Islet of Langerhans (tissue), 1 donor: Measurements from ENCODE around the gene U2AF1L4.
"Not testable (repeated sequence)": the region's sequence is repeated elsewhere in the genome, so short reads cannot be mapped to it uniquely, and the experiment has no call there.

Experiments used
- FAIRE-seq: peaks from one replicate; lab custom pipeline; 2011; peaks lifted over from hg19 to GRCh38; lab: Jason Lieb, UNC

The U2AF1L4 gene

DNA sequence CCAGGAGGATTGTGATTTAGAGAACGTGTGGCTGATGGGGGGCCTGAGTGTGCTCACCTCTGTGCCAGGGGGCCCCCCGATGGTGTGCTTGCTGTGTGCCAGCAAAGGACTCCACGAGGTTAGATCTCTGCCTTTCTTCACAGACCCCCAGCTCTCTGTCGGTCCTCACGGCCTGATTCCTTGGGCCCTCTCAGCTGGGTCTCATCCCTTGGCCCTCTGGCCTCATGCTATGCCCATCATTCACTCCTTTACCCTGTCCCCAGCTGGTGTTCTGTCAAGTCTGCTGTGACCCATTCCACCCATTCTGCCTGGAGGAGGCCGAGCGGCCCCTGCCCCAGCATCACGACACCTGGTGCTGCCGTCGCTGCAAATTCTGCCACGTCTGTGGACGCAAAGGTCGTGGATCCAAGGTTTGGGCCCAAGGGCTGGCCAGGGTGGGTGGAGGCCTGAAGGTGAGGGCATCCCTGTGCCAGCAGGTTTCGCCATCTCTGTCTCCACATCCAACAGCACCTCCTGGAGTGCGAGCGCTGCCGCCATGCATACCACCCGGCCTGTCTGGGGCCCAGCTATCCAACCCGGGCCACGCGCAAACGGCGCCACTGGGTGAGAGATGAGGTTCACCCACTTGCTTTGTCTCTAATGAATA lies 19.9 kb downstream of the U2AF1L4 start:
- no peak for FAIRE-seq

- FAIRE-seq = no peak
Observed at GRCh38 chr19:35724560-35724959, 20.7 kb downstream of the U2AF1L4 start.

- FAIRE-seq = not testable (repeated sequence)
Observed at GRCh38 chr19:35724132-35724531, 21.1 kb downstream of the U2AF1L4 start.

DNA sequence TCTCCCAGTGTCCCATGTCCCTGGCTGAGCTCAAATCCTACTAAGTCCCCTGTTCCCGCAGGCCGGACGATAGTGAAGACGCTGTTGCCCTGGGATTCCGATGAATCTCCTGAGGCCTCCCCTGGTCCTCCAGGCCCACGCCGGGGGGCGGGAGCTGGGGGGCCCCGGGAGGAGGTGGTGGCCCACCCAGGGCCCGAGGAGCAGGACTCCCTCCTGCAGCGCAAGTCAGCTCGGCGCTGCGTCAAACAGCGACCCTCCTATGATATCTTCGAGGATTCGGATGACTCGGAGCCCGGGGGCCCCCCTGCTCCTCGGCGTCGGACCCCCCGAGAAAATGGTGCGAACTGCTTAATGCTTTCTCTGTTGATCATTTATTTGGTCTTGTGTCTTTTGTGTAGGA lies 21.5 kb downstream of the U2AF1L4 start:
- FAIRE-seq = no peak

DNA sequence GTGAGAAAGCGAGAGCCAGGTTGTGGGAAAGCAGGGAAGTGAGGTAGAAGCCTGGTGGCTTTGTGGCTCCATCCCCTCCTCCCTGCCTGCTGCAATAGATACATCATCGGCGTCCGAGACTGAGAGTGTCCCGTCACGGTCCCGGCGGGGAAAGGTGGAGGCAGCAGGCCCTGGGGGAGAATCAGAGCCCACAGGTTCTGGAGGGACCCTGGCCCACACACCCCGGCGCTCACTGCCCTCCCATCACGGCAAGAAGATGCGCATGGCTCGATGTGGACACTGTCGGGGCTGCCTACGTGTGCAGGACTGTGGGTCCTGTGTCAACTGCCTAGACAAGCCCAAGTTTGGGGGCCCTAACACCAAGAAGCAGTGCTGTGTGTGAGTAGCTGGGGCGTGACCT lies 22.3 kb downstream of the U2AF1L4 start:
- FAIRE-seq = no peak

DNA sequence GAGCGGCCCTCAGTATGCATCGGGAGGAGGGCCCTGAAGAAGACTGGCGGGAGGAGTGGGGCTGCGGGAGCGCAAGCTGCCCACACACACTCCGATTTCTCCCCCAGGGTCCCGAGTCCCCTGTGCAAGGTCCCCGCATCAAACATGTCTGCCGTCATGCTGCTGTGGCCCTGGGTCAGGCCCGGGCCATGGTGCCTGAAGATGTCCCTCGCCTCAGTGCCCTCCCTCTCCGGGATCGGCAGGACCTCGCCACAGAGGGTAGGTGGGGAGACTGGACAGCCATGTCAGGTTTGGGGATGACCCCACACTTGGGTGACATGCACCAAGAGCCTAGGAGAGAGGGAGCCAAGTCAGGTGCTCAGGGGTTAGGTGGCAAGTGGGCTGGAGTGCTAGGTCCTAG lies 22.8 kb downstream of the U2AF1L4 start:
- FAIRE-seq = no peak

- no peak for FAIRE-seq
Observed at GRCh38 chr19:35721374-35721773, 23.8 kb downstream of the U2AF1L4 start.

- no peak for FAIRE-seq
Observed at GRCh38 chr19:35720648-35721047, 24.6 kb downstream of the U2AF1L4 start.

DNA sequence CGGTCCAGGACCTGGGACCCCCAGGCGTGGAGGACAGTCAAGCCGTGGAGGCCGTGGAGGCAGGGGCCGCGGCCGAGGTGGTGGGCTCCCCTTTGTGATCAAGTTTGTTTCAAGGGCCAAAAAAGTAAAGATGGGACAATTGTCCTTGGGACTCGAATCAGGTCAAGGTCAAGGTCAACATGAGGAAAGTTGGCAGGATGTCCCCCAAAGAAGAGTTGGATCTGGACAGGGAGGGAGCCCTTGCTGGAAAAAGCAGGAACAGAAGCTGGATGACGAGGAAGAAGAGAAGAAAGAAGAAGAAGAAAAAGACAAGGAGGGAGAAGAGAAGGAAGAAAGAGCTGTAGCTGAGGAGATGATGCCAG lies 25.1 kb downstream of the U2AF1L4 start:
- no peak for FAIRE-seq

GRCh38 chr19:35719402-35720162 lies 25.6 kb downstream of the U2AF1L4 start:
- FAIRE-seq = no peak

- no peak for FAIRE-seq
Observed at GRCh38 chr19:35718345-35719041, 26.7 kb downstream of the U2AF1L4 start.

GRCh38 chr19:35717665-35718344 lies 27.4 kb downstream of the U2AF1L4 start, which contains the start of gene KMT2B:
Gene KMT2B, plus strand, starts transcription at chr19:35718003. Its CDS starts 16 bp downstream, at chr19:35718019.
- no peak for FAIRE-seq

- FAIRE-seq = no peak
Observed at GRCh38 chr19:35716801-35717664, 28.2 kb downstream of the U2AF1L4 start.

- FAIRE-seq = no peak
Observed at GRCh38 chr19:35715981-35716800, 29.0 kb downstream of the U2AF1L4 start.

DNA sequence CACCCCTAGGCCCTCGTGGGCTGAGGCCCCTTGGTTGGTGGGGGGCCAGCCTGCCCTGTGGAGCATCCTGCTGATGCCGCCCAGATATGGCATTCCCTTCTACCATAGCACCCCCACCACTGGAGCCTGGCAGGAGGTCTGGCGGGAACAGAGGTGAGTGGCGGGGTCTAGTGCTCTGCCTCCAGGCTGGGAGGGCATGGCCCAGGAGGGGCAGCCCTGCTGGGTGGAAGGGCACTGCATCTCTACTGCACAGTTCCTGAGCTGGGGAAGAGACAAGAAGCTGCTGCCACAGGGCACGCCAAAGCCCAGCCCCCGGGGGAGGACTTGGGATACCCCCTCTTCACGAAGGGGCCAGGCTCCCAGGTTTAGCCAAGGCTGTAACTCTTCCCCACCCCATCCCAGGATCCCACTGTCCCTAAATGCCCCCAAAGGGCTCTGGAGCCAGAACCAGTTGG lies 29.8 kb downstream of the U2AF1L4 start:
- FAIRE-seq = no peak

DNA sequence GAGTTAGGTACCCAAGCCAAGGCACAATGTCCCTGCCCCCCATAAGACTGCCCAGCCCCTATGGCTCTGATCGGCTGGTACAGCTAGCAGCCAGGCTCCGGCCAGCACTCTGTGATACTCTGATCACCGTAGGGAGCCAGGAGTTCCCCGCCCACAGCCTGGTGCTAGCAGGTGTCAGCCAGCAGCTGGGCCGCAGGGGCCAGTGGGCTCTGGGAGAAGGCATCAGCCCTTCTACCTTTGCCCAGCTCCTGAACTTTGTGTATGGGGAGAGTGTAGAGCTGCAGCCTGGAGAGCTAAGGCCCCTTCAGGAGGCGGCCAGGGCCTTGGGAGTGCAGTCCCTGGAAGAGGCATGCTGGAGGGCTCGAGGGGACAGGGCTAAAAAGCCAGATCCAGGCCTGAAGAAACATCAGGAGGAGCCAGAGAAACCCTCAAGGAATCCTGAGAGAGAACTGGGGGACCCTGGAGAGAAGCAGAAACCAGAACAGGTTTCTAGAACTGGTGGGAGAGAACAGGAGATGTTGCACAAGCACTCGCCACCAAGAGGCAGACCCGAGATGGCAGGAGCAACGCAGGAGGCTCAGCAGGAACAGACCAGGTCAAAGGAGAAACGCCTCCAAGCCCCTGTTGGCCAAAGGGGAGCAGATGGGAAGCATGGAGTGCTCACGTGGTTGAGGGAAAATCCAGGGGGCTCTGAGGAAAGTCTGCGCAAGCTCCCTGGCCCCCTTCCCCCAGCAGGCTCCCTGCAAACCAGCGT lies 30.4 kb downstream of the U2AF1L4 start:
- no peak for FAIRE-seq

GRCh38 chr19:35713904-35714495 lies 31.2 kb downstream of the U2AF1L4 start:
- FAIRE-seq = no peak

- FAIRE-seq = no peak
Observed at GRCh38 chr19:35713506-35713850, 31.7 kb downstream of the U2AF1L4 start.
